Mesothelial cell of epicardium (in vitro differentiated cells): Measurements from ENCODE around the gene TTLL7. TPM values are rescaled to one million over a fixed set of nuclear protein-coding genes. Genes with fewer than 3 reads are reported as not detected.

Experiments
- DNase-seq, 2 experiments: peaks; one replicate each; pipeline ENCODE4 v3.0.0; 2021; ENCODE audit warnings: low spot score in 2 of 2; ENCODE audit not compliant: unreplicated experiment in 2 of 2
- H3K27ac Mint-ChIP-seq: 2 replicates; pipeline ENCODE4 v1.8.0; 2021; ENCODE audit warnings: mixed read lengths
- H3K27me3 Mint-ChIP-seq: 2 replicates; pipeline ENCODE4 v1.8.0; 2021; ENCODE audit warnings: low read depth, mixed read lengths
- H3K36me3 Mint-ChIP-seq: 2 replicates; pipeline ENCODE4 v1.8.0; 2021; ENCODE audit warnings: mixed read lengths
- H3K4me1 Mint-ChIP-seq: 2 replicates; pipeline ENCODE4 v1.8.0; 2021; ENCODE audit warnings: mixed read lengths
- H3K4me3 Mint-ChIP-seq: 2 replicates; pipeline ENCODE4 v1.8.0; 2021; ENCODE audit warnings: mild to moderate bottlenecking, moderate library complexity, mixed read lengths
- H3K9me3 Mint-ChIP-seq: 2 replicates; pipeline ENCODE4 v1.8.0; 2021; ENCODE audit warnings: mixed read lengths
- total RNA-seq: library from RNA; stranded (reverse); gene quantifications from 3 replicates; pipeline ENCODE4 v1.2.1, GENCODE V29; 2021
- TF ChIP-seq, protein P1 (sequence below): fragments of 200-600 bp; sonication (generic); IDR thresholded peaks from one replicate; pipeline ENCODE4 v1.5.0; 2021; ENCODE audit warnings: antibody characterized with exemption; ENCODE audit not compliant: unreplicated experiment

Gene TTLL7
- total RNA-seq, 1 donor from 2014 or later = 12.7 TPM

DNA sequence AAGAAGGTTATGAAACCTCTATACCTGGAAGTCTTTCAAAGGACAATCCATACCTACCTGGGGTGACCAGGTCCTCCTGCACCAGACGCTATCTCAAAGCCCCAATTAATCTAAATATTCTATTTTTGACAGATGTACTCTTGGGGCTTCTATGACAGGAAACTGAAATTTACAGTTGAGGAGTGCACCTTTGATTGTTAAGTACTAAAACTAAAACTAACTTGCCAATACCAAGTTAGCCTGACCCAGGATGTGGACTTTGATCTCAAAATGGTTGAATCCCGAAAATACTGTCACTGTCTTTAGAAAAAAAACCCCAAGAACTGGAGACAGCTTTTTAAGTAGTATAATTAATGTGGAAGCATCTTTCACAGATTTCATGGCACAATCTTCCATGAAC is 162.4 kb downstream of the TTLL7 start:
- no peak for DNase-seq
- Mint-ChIP-seq H3K4me1 (no peaks in the 10 kb centered on the region), H3K27ac (no peak overlapping the region), H3K27me3 (peaks cover 16% of the 10 kb centered on the region), H3K4me3 (no peak overlapping the region), H3K9me3 (peaks cover 6% of the 10 kb centered on the region), H3K36me3 (no peaks in the 10 kb centered on the region)
- TF ChIP-seq, protein P1, sequence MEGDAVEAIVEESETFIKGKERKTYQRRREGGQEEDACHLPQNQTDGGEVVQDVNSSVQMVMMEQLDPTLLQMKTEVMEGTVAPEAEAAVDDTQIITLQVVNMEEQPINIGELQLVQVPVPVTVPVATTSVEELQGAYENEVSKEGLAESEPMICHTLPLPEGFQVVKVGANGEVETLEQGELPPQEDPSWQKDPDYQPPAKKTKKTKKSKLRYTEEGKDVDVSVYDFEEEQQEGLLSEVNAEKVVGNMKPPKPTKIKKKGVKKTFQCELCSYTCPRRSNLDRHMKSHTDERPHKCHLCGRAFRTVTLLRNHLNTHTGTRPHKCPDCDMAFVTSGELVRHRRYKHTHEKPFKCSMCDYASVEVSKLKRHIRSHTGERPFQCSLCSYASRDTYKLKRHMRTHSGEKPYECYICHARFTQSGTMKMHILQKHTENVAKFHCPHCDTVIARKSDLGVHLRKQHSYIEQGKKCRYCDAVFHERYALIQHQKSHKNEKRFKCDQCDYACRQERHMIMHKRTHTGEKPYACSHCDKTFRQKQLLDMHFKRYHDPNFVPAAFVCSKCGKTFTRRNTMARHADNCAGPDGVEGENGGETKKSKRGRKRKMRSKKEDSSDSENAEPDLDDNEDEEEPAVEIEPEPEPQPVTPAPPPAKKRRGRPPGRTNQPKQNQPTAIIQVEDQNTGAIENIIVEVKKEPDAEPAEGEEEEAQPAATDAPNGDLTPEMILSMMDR = no peak

DNA sequence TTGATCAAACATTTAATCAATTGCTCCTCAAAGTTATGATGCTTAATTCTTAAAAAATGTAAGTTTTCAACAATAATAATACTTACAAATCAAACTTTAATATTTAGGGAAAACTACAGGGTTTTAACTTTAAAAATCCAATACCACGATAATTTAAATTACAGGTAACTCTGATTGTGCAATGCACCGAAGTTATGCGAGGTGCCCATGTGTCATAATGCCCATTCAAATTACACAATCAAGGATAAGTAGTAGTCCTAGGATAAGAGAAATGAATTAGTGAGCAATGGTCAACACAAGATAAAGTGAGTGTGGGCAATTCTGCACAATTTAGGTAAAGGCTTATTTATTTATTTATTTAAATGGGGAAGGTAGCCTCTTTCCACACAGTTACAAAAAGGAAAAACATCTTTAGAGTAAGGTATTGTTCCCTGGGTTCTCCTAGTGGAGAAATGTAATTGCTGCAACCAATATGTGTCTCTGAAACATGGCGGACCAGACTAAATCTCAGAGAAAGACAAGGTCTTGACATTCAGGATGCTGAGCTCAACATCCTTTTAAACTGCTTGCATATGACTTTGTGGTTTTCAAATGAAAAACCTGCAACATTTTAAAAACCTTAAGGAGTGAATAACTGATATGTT is 164.2 kb downstream of the TTLL7 start:
- H3K4me3 Mint-ChIP-seq = no peak overlapping the region
- no peak overlapping the region for H3K27ac Mint-ChIP-seq
- TF ChIP-seq, protein P1 = no peak
- no peaks in the 10 kb centered on the region for H3K36me3 Mint-ChIP-seq
- H3K9me3 Mint-ChIP-seq = peaks cover 6% of the 10 kb centered on the region
- peaks cover 8% of the 10 kb centered on the region for H3K27me3 Mint-ChIP-seq
- no peak for DNase-seq
- peaks cover 2% of the 10 kb centered on the region for H3K4me1 Mint-ChIP-seq

- no peak overlapping the region for H3K4me3 Mint-ChIP-seq
- no peaks in the 10 kb centered on the region for H3K27me3 Mint-ChIP-seq
- no peak overlapping the region for H3K27ac Mint-ChIP-seq
- no peaks in the 10 kb centered on the region for H3K36me3 Mint-ChIP-seq
- DNase-seq = no peak
- TF ChIP-seq, protein P1 = no peak
- H3K9me3 Mint-ChIP-seq = peaks cover 6% of the 10 kb centered on the region
- H3K4me1 Mint-ChIP-seq = peaks cover 22% of the 10 kb centered on the region
Observed at GRCh38 chr1:83832194-83832593, 166.7 kb downstream of the TTLL7 start.

DNA sequence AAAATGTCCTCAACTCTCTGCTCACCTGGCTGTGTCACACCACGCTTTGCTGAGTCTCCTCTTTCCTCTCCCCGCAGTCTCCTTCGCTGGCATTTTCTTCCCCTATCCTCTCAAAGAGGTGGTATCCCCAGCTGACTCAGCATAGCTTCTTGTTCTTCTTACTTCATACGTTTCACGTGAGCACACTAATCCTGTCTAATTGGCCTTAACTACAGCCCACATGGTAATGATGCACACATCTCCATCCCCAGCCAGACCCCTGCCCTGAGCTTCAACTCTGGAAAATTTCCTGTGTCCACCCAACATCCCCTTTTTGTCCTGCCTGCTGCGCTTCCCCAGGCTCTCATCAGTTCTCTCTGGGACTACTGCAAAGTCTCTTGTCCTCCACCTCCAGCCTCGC is 169.8 kb downstream of the TTLL7 start:
- DNase-seq = no peak
- Mint-ChIP-seq H3K4me1 (peaks cover 22% of the 10 kb centered on the region), H3K27me3 (no peaks in the 10 kb centered on the region), H3K36me3 (no peaks in the 10 kb centered on the region), H3K4me3 (no peak overlapping the region), H3K9me3 (peaks cover 6% of the 10 kb centered on the region), H3K27ac (peak overlapping the region; percentile 5)
- TF ChIP-seq, protein P1 = no peak

DNA sequence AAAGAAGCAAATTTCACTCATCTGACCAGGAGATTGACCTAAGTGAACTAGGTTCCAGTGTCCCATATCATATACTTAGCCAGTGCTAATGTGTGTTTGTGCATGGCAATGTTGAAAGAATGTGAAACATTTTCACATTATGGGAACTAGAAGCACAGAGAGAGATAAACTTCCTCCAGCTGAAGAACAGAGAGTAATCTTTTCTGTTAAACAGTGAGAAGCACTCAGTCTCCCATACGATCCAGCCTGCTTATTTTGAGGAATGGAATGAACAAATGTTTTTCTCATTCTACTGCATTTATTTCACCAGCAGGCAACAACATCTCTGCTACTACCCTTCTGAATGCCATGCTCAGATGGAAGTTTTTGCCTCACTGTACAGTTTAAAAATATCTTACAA is 170.5 kb downstream of the TTLL7 start:
- no peak overlapping the region for H3K4me3 Mint-ChIP-seq
- H3K27ac Mint-ChIP-seq = peak overlapping the region; percentile 57
- DNase-seq = no peak
- no peaks in the 10 kb centered on the region for H3K36me3 Mint-ChIP-seq
- H3K4me1 Mint-ChIP-seq = peaks cover 22% of the 10 kb centered on the region
- no peaks in the 10 kb centered on the region for H3K27me3 Mint-ChIP-seq
- H3K9me3 Mint-ChIP-seq = peaks cover 13% of the 10 kb centered on the region
- TF ChIP-seq, protein P1 = no peak
